SK-N-MC (cell line): Measurements from ENCODE around the gene THRSP.

ENCODE experiments used
- EZH2 ChIP-seq: fragments of 200-600 bp; sonication (generic); IDR thresholded peaks from one replicate; pipeline ENCODE4 v1.6.1; 2017; ENCODE audit warnings: antibody characterized with exemption
- FOXP2 ChIP-seq: optimal IDR thresholded peaks from 2 replicates; pipeline ENCODE3; 2011; ENCODE audit warnings: mild to moderate bottlenecking, moderate library complexity; ENCODE audit not compliant: insufficient read depth; ENCODE audit errors: extremely low read length, control extremely low read depth
- POLR2AphosphoS5 ChIP-seq: IDR thresholded peaks from 2 replicates; pipeline ENCODE4 v1.6.1; 2012; ENCODE audit warnings: mild to moderate bottlenecking, low read depth, low read length, borderline replicate concordance

GRCh38 chr11:78099666-78100065, 36.0 kb downstream of the THRSP start:
- TF ChIP-seq POLR2AphosphoS5 (no peak), EZH2 (no peak), FOXP2 (no peak)
